H9 (cell line): ENCODE results near the gene SMIM12. TPM values are rescaled to one million over a fixed set of nuclear protein-coding genes. Genes with fewer than 3 reads are reported as not detected.

Source experiments
- DNase-seq: peaks from one replicate; pipeline ENCODE4 v3.0.0-alpha.2; 2017
- H2AFZ ChIP-seq: one replicate; pipeline ENCODE4 v1.6.1; 2013; ENCODE audit warnings: mild to moderate bottlenecking, low read length, control low read depth, moderate library complexity
- H2AK5ac ChIP-seq: 2 replicates; pipeline ENCODE4 v1.6.1; 2013; ENCODE audit warnings: low read length, control low read depth, mixed read lengths; ENCODE audit not compliant: insufficient read length
- H2BK120ac ChIP-seq: one replicate; pipeline ENCODE4 v1.6.1; 2013; ENCODE audit warnings: low read depth, mild to moderate bottlenecking, low read length, control low read depth, inconsistent platforms; ENCODE audit not compliant: poor library complexity, severe bottlenecking
- H2BK12ac ChIP-seq: 2 replicates; pipeline ENCODE4 v1.6.1; 2013; ENCODE audit warnings: low read length, control low read depth, mixed read lengths, low read depth; ENCODE audit not compliant: insufficient read length
- H2BK15ac ChIP-seq: 2 replicates; pipeline ENCODE4 v1.6.1; 2013; ENCODE audit warnings: low read depth, low read length, control low read depth
- H2BK20ac ChIP-seq: one replicate; pipeline ENCODE4 v1.6.1; 2013; ENCODE audit warnings: low read depth, mild to moderate bottlenecking, low read length, control low read depth, inconsistent platforms; ENCODE audit not compliant: poor library complexity, severe bottlenecking
- H2BK5ac ChIP-seq: 2 replicates; pipeline ENCODE4 v1.6.1; 2013; ENCODE audit warnings: low read length, control low read depth, mixed read lengths; ENCODE audit not compliant: insufficient read length
- H3K14ac ChIP-seq: 2 replicates; pipeline ENCODE4 v1.6.1; 2013; ENCODE audit warnings: low read length, control low read depth; ENCODE audit not compliant: insufficient read depth
- H3K18ac ChIP-seq: 2 replicates; pipeline ENCODE4 v1.6.1; 2013; ENCODE audit warnings: low read depth, mild to moderate bottlenecking, mixed read lengths, low read length, control low read depth; ENCODE audit not compliant: insufficient read length
- H3K23ac ChIP-seq: 2 replicates; pipeline ENCODE4 v1.6.1; 2013; ENCODE audit warnings: low read length, control low read depth, mixed read lengths, low read depth; ENCODE audit not compliant: insufficient read length
- H3K23me2 ChIP-seq: 2 replicates; pipeline ENCODE4 v1.6.1; 2013; ENCODE audit warnings: low read depth, mild to moderate bottlenecking, mixed read lengths, low read length, control low read depth; ENCODE audit not compliant: insufficient read length, poor library complexity, severe bottlenecking
- H3K27ac ChIP-seq: 2 replicates; pipeline ENCODE4 v1.5.1; 2013; ENCODE audit warnings: low read length, control low read depth, mixed read lengths, low read depth; ENCODE audit not compliant: insufficient read length
- H3K27me3 ChIP-seq: 2 replicates; pipeline ENCODE4 v1.6.1; 2013; ENCODE audit warnings: low read length, control low read depth, inconsistent platforms; ENCODE audit not compliant: insufficient read depth
- H3K4ac ChIP-seq: 2 replicates; pipeline ENCODE4 v1.6.1; 2013; ENCODE audit warnings: low read depth, mild to moderate bottlenecking, control low read depth, inconsistent platforms, low read length, moderate library complexity
- H3K4me1 ChIP-seq: 2 replicates; pipeline ENCODE4 v1.6.1; 2013; ENCODE audit warnings: low read length, control low read depth, inconsistent platforms; ENCODE audit not compliant: insufficient read depth
- H3K4me2 ChIP-seq: 2 replicates; pipeline ENCODE4 v1.6.1; 2013; ENCODE audit warnings: low read length, control low read depth, mixed read lengths; ENCODE audit not compliant: insufficient read length, insufficient read depth
- H3K56ac ChIP-seq: 2 replicates; pipeline ENCODE4 v1.6.1; 2013; ENCODE audit warnings: low read depth, mild to moderate bottlenecking, mixed read lengths, low read length, control low read depth; ENCODE audit not compliant: insufficient read length
- H3K79me1 ChIP-seq: 2 replicates; pipeline ENCODE4 v1.6.1; 2013; ENCODE audit warnings: low read depth, mild to moderate bottlenecking, moderate library complexity, low read length, control low read depth, inconsistent platforms; ENCODE audit not compliant: insufficient read depth, poor library complexity, severe bottlenecking
- H3K79me2 ChIP-seq: 2 replicates; pipeline ENCODE4 v1.6.1; 2013; ENCODE audit warnings: low read length, control low read depth, inconsistent platforms; ENCODE audit not compliant: insufficient read depth
- H3K9ac ChIP-seq: 2 replicates; pipeline ENCODE4 v1.6.1; 2013; ENCODE audit warnings: low read length, control low read depth, mixed read lengths; ENCODE audit not compliant: insufficient read length; ENCODE audit errors: extremely low read depth
- H3K9me3 ChIP-seq: one replicate; pipeline ENCODE4 v1.6.1; 2013; ENCODE audit warnings: low read depth, low read length, inconsistent platforms; ENCODE audit not compliant: control insufficient read depth
- H3T11ph ChIP-seq: one replicate; pipeline ENCODE4 v1.6.1; 2013; ENCODE audit warnings: mild to moderate bottlenecking, low read length, control low read depth, inconsistent platforms
- H4K20me1 ChIP-seq: one replicate; pipeline ENCODE4 v1.6.1; 2013; ENCODE audit not compliant: control insufficient read depth, insufficient read length, insufficient read depth
- H4K5ac ChIP-seq: 2 replicates; pipeline ENCODE4 v1.6.1; 2013; ENCODE audit warnings: low read depth, mild to moderate bottlenecking, mixed read lengths, low read length, control low read depth; ENCODE audit not compliant: insufficient read length
- H4K8ac ChIP-seq: replicated peaks from 2 replicates; pipeline ENCODE4 v1.6.1; 2013; ENCODE audit warnings: low read length, control low read depth, mixed read lengths, low read depth; ENCODE audit not compliant: insufficient read length
- H4K91ac ChIP-seq: 2 replicates; pipeline ENCODE4 v1.6.1; 2013; ENCODE audit warnings: low read depth, mild to moderate bottlenecking, moderate library complexity, mixed read lengths, low read length, control low read depth; ENCODE audit not compliant: insufficient read length
- H3K27ac Mint-ChIP-seq, 3 experiments: 2 replicates in 2 of 3; 3 replicates in 1 of 3; pipeline ENCODE4 v1.8.0; 2020 to 2021; ENCODE audit warnings: mixed read lengths in 3 of 3, mild to moderate bottlenecking in 1 of 3, moderate library complexity in 1 of 3
- H3K27me3 Mint-ChIP-seq: 2 replicates; pipeline ENCODE4 v1.8.0; 2021; ENCODE audit warnings: low read depth, mild to moderate bottlenecking, moderate library complexity, mixed read lengths
- H3K36me3 Mint-ChIP-seq, 3 experiments: 2 replicates in 2 of 3; 3 replicates in 1 of 3; pipeline ENCODE4 v1.8.0; 2020 to 2021; ENCODE audit warnings: low read depth in 3 of 3, mixed read lengths in 3 of 3; ENCODE audit not compliant: insufficient read depth in 1 of 3
- H3K4me1 Mint-ChIP-seq, 2 experiments: 2 replicates each; pipeline ENCODE4 v1.8.0; 2020; ENCODE audit warnings: mixed read lengths in 2 of 2
- H3K4me3 Mint-ChIP-seq, 2 experiments: 2 replicates in 1 of 2; 3 replicates in 1 of 2; pipeline ENCODE4 v1.8.0; 2020 to 2021; ENCODE audit warnings: mild to moderate bottlenecking in 2 of 2, mixed read lengths in 2 of 2, moderate library complexity in 1 of 2
- H3K9me3 Mint-ChIP-seq, 2 experiments: 2 replicates in 1 of 2; 3 replicates in 1 of 2; pipeline ENCODE4 v1.8.0; 2020; ENCODE audit warnings: mild to moderate bottlenecking in 2 of 2, mixed read lengths in 2 of 2, moderate library complexity in 1 of 2
- WGBS: extraction: QIAGEN DNeasy Blood & Tissue Kit; methylation state at CpG from one replicate; pipeline ENCODE4 v1.1.7; 2013; ENCODE audit warnings: missing lambda C conversion rate, low lambda C conversion rate, mixed read lengths; ENCODE audit not compliant: insufficient read length; ENCODE audit errors: extremely low coverage; 5-methylcytosine and 5-hydroxymethylcytosine counted together
- total RNA-seq: library from RNA; stranded (reverse); gene quantifications from 2 replicates; pipeline ENCODE4 v1.2.1, GENCODE V29; 2021
- TF ChIP-seq, protein P1 (sequence below): fragments of 200-600 bp; sonication (generic); conservative IDR thresholded peaks from 3 replicates; pipeline ENCODE4 v1.8.0; 2021; ENCODE audit warnings: antibody characterized with exemption, mild to moderate bottlenecking

SMIM12 gene
- total RNA-seq, 1 experiment from 2014 or later = 40.9 TPM

DNA sequence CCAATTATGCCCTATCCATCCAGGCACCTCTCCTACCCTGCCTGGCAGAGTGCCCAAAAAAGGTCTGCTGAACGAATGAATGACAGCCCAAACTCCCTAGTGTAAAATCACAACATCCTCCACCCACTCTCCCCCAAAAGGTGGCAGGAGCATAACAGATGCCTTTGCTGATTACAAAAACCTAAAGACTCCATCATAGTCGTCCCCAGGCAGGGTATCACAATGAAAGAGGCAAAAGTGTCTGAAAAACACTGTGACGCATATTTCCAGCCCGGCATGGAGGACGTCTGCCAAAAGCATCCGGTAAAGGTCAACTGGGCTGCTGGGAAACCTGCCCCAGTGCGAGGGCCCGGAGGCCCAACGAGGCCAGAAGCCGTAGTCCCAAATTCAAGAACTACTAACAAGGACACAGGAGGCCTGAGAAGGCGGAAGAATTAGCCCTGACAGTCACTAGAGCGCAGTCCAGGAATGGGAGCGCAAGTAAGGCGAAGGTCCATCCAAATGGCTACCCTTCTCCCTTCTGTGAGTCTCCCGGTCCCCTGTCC lies 576 bp downstream of the SMIM12 start:
- Histone ChIP-seq H2BK120ac (no peak overlapping the region), H3K27me3 (no peaks in the 10 kb centered on the region), H2BK5ac (no peak overlapping the region), H3K4me1 (peaks cover 3% of the 10 kb centered on the region; the same call in 1 of the 2 replicates), H3K79me1 (peaks cover 6% of the 10 kb centered on the region), H4K8ac (no peak overlapping the region), H3K23me2 (peaks cover 5% of the 10 kb centered on the region), H3K79me2 (peaks cover 21% of the 10 kb centered on the region; the same call in 1 of the 2 replicates), H4K5ac (no peak overlapping the region), H2AK5ac (no peak overlapping the region), H2AFZ (no peak overlapping the region), H4K20me1 (no peaks in the 10 kb centered on the region), H3K18ac (peak overlapping the region; percentile 5), H4K91ac (no peak overlapping the region), H3K27ac (no peak overlapping the region), H2BK20ac (no peak overlapping the region), H3K23ac (no peak overlapping the region), H2BK12ac (no peak overlapping the region), H3K56ac (no peak overlapping the region), H3K9ac (peak overlapping the region; percentile 52), H3K4ac (no peak overlapping the region), H3K9me3 (no peaks in the 10 kb centered on the region), H2BK15ac (no peak overlapping the region), H3K4me2 (peak overlapping the region; percentile 90), H3T11ph (no peak overlapping the region), H3K14ac (no peak overlapping the region)
- peaks cover 16 to 25% (median 17%) of the 10 kb centered on the region in 3 experiments; a peak in 6 of 7 replicates for H3K36me3 Mint-ChIP-seq
- H3K27ac Mint-ChIP-seq = peak overlapping the region in 2 of 3 experiments; percentile 94 to 95; a peak in 2 of 7 replicates
- TF ChIP-seq, protein P1, sequence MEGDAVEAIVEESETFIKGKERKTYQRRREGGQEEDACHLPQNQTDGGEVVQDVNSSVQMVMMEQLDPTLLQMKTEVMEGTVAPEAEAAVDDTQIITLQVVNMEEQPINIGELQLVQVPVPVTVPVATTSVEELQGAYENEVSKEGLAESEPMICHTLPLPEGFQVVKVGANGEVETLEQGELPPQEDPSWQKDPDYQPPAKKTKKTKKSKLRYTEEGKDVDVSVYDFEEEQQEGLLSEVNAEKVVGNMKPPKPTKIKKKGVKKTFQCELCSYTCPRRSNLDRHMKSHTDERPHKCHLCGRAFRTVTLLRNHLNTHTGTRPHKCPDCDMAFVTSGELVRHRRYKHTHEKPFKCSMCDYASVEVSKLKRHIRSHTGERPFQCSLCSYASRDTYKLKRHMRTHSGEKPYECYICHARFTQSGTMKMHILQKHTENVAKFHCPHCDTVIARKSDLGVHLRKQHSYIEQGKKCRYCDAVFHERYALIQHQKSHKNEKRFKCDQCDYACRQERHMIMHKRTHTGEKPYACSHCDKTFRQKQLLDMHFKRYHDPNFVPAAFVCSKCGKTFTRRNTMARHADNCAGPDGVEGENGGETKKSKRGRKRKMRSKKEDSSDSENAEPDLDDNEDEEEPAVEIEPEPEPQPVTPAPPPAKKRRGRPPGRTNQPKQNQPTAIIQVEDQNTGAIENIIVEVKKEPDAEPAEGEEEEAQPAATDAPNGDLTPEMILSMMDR = no peak
- H3K27me3 Mint-ChIP-seq = peaks cover 25% of the 10 kb centered on the region
- WGBS = no CpG with 5 or more reads among the region's 15 CpGs
- H3K4me1 Mint-ChIP-seq = peaks cover 10 to 15% of the 10 kb centered on the region in 2 experiments
- DNase-seq = no peak
- H3K9me3 Mint-ChIP-seq = peaks cover 0 to 3% of the 10 kb centered on the region in 2 experiments; a peak in 3 of 5 replicates
- peak overlapping the region; percentile 98 to 99 for H3K4me3 Mint-ChIP-seq
